Inflammatory macrophage (primary cell): ENCODE results near the gene SV2C.
"Not testable (repeated sequence)": the region's sequence is repeated elsewhere in the genome, so short reads cannot be mapped to it uniquely, and the experiment has no call there.

Experiments
- DNase-seq, 2 donors: peaks; one replicate each; pipeline ENCODE4 v3.0.0-alpha.2; 2020 to 2022

Gene SV2C

DNA sequence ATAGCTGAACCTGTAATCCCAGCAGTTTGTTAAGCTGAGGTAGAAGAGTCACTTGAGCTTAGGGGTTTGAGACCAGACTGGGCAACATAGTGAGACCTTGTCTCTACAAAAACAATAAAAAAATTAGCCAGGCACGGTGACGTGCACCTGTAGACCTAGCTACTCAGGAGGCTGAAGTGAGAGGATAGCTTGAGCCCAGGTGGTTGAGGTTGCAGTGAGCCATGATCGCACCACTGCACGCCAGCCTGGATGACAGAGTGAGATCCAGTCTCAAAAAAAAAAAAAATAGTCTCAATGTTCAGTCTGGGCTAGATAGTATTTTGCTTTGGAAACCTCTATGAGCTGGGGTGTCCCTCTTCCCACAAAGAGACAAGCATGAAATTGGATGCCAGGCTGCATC, 268.0 kb downstream of the SV2C start:
- no peak for DNase-seq

DNA sequence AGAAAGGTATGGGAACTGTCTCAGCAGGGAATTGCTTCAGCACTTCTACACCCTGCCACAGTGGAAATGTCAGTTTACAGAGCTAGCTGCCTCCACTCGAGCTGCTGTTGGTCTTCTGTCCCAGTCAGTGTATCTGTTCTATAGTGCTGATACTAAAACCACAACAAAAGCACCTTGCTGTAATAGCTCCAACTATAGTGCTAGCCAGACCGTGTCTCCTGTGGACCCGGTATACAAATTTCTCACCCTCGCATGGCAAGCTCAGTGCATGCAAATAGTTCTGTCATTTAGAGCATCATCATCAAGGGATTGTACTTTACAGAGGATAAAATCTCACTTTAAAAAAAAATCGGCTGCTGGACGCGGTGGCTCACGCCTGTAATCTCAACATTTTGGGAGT, 268.4 kb downstream of the SV2C start:
- DNase-seq, result no peak

DNA sequence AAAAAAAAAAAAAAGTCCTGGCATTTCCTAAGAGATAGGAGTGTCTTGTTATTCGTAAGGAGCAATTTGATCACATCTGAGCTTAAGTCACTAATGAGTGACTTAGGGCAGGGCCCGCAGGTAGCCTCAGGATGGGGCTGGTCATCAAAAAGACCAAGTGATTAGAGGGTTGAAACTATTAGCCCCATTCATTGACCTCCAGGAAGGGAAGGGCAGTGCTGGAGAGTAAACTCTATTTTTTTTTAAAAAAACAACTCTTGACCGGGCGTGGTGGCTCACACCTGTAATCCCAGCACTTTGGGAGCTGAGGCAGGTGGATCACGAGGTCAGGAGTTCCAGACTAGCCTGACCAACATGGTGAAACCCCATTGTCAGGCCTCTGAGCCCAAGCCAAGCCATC, 273.7 kb downstream of the SV2C start:
- DNase-seq, result no peak

DNA sequence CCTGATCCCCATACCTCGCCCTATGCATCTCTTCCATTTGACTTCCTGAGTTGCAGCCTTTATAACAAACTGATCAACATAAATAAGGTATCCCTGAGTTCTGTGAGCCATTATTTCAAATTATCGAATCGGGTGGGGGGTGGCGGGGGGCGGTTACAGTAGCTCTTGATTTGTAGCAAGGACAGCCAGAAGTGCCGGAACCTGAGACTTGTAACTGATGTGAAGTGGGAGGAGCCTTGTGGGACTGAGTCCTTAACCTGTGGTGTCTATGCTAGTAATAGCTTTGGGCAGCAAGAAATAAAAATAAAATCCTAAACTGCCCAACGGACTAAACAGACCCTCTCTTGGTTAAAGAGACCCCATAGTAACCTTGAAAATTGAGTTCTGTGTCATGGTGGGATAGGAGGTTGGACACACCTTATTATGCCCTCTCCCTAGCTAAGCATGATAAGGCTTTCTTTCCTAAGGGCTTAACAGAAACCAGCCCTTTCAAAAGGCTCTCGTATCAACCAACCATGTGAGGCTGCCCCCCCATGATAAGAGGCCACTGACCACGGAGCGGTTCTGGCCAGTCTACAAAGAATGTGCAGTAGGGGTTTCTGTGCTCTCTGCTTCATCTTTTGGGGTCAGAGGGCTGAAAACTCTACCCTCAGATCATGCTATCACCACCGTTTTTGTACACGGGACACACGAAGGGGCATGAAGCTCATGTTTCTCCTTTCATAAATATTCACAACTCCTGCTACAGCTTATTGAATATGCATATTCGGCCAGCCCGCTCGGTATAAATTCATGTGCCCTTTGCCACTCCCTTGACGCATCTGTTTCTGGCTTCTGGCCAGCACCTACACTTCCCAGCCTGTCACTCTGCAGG, 280.4 kb downstream of the SV2C start:
- DNase-seq, result peak; percentile 30 to 46

DNA sequence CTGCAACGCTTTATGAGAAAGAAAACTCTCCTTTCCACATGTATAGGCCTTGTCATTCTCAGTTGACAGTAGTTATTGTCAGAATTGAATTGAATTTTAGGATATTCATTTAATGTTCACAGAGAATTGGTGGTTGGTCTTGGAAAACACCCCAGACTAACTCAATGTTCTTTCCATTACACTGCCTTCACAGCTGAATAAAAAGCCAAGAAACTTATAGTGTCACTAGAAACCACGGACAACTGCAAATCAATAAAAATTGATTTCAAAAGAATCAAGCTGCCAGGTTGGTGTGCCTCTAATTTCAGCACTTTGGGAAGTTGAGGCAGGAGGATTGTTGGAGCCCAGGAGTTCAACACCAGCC, 281.0 kb downstream of the SV2C start:
- no peak for DNase-seq

DNA sequence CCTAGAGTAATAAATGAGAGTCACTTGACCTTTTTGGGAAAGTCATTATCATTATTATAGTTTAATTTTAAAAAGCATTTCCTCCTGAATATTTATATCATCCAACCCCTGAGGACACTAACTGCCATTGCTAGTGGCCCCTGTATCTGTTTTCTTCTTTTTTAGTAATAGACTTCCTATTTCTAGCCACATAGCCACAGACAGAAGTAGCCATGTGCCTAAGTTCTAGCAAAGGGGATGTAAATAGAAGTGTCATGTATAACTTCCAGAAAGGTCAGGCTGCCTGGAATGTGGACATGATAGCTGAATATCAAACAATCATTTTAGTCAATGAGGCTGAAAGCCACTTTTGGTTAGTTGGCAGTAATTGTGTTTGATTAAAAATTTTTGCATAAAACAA, 282.4 kb downstream of the SV2C start:
- DNase-seq, result peak; percentile 55 to 58

DNA sequence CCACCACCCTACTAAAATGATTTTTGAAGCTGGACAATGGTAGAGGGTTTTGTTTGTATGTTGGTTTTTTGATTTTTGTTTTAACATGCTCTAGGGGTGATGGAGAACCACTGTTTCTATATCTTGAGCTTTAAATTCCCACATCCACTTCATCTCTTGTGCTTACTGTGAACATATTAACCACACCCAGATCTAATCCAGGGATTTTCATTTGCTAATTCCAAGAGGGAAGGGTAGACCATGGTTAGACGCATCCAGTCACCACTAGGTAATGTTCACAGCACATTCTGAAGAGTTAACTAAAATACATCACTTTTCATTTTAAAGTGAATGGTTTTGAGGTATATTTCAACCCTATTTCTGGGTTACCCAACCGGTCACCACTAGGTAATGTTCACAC, 283.4 kb downstream of the SV2C start:
- no peak for DNase-seq

DNA sequence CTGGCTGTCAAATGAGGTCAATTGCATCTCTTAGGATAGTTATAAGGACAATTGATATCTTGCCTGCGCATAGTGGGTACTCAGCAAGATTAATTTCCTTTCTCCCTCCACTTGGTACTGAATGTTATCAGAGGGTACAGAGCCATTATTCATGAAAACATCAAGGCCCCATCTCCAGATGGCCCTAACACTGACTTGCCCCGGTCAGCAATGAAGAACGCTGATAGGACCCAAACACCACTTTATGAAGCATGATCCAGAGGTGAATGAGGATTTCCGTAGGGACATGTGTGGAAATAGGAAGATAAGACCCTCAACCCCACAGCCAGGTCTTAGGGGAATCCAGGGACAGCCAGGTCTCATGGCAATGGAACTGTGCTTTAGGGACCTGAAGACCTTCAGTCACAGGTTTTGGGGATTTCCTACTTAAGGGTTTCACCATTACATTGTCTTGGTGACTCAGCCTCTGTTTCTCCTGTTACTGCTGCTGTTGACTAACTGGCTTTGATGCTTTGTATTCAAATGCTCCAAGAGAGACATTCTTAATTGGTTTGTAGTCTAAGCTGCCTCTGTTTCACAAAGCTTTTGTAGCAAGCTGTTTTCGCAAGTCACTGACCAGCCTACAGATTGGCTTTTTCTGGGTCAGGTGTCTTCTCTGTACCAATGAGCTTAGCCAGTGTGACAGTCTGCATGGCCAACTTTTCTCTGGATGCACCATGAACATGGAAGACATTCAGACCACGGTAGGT, 284.6 kb downstream of the SV2C start:
- DNase-seq, result peak; percentile 62 to 68

DNA sequence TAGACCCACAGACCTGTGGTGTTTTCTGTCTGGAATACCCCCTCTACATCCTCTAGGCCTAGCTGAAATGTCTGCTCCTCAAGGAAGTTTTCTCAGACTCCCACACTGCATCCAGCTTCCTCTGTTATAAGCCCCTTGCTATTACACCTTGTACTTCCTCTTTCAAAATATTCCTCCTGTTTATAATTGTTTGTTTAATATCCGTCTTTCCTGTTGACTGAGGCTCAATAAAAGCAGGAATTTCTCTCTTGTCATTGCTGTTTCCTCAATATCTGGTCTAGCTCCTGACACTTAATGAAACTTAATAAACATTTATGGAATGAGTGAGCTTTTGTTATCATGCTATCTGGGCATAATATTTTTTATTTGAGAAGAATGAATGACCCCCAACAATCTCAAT, 285.8 kb downstream of the SV2C start:
- no peak for DNase-seq

DNA sequence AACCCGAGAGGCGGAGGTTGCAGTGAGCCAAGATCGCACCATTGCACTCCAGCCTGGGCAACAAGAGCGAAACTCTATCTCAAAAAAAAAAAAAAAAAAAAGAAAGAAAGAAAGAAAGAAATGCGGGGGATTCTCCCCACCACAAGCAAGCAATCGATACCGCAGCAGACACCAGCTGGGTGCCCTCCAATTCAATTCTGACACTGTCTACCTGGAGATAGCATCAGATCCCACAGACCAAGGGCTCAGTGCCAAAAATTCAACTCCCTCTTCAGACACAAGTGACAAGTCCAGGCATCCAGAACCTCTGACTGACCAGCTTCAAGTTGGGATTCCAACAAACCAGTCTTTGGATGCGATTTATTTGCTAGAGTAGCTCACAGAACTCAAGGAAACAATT, 286.5 kb downstream of the SV2C start:
- not testable (repeated sequence) for DNase-seq

DNA sequence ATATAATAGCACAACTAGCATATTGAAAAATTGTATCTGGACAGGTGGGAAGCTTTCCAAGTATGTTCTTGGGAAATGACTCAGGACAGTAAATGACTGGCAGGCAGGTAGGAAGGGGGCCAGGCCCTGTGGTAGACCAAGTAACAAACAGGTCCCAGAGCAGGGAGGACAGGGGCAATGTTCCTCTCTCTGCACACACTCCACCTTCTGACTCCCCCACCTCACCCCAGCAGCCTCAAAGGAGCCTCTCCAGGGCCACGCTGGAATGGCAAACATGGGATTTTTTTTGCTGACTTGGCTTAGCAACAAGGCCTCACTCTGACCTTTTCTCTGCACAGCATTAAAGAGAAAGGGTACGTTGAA, 288.8 kb downstream of the SV2C start:
- no peak for DNase-seq

DNA sequence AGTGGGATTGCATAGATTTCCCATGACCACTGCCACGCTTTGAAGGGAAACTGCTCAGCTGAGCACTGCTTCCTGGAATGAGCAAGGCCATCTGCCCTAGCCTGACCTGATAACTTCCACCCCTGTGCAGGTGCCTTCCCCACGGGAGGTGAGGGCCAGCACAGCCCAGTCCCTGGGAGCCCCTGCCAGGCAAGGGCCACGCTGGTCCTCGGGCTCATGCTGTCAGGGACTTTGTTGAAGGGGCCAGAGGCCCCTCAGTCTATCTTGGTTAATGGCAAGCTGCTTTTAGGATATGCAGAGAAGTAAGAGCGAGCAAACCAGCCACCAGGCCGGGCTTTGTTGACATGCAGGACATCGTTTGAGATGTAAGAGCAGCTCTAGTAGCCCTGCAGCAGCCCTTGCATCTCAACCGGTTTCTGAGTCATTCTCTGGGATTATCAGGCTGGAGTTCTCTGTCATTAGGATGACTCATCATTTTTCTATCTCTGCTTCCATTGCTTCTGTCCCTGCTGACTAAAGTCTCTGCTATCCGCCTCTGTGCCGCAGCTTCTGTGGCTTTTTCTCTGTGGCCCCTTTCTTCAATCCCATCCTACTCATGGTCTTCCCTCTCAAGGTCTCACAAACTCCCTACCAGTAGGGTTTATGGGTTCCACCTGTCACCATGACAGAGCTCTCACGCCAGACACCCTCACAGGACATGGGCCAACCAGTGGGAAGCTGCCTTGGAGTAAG, 289.3 kb downstream of the SV2C start:
- peak; percentile 34 to 53 for DNase-seq

DNA sequence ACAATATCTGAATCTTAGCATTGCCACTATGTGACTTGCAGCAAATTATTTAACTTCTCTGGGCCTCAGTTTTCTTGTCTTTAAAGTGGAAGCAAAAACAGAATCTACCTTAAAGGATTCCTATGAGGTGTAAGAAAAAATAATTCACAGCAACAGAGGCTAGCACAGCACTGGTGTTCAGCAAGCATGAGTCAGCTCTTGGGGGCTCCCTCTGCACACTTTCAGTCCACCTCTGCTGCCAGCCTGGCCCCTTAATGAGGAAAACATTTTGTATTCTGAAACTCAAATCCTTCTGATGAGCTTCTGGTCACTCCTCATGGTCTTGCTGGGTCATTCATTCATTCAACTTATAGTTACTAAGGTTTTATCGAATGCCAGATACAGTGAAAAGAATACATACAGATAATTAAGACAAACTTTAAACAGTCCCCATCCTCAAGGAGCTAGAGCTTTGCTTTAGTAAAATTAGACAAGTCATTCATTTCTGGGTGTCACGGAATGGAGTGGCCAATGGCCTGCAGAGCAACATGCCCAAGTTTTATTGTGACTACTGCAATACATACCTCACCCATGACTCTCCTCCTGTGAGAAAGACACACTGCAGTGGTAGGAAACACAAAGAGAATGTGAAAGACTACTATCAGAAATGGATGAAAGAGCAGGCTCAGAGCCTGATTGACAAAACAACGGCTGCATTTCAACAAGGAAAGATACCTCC, 293.1 kb downstream of the SV2C start:
- no peak for DNase-seq

DNA sequence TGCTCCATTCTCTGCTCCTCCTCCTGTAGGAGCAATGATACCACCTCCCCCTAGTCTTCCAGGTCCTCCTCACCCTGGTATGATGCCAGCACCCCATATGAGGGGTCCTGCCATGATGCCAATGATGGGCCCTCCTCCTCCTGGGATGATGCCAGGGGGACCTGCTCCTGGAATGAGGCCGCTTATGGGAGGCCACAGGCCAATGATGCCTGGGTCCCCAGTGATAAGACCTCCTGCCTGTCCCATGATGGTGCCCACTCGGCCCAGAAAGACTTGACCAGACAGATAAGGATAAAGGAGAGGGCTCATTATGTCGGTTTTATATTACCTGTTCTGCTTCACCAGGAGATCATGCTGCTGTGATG, 293.7 kb downstream of the SV2C start:
- no peak for DNase-seq

DNA sequence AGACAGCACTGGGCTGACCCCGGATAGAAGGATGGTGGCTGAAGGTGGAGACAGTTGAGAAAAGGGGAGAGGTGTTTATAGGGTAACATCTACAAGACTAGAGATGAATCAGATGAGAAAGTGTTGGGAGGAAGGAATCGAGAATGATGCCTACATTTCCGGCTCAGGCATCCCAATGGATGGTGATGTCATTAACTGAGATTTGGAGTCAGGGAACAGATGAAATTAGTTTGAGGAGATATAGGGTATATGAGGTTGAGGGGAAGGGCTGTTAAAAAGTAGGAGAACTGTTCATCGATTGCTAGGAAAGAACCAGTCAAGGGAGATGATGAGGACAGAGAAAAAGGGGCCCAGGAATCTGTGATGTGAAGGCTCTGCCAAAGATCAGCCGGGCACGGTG, 295.2 kb downstream of the SV2C start:
- no peak for DNase-seq

DNA sequence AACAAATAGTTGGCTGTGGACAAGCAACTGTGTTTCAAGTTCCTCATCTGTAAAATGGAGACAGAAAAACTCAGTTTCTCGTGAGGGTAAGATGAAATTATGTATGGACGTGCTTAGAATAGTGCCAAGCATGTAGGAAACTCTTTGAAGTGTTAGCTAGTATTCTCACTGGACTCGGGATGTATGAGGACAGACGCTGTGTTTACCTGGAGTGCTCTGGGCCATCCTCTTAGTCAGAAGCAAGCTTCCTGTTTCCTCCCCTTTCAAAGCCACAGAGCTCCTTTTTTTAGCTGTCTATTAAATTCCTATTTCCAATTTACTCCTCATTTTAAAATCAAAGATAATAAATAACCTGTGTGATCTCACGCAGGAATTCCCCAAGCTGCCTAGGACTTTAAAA, 296.1 kb downstream of the SV2C start:
- DNase-seq, result no peak

DNA sequence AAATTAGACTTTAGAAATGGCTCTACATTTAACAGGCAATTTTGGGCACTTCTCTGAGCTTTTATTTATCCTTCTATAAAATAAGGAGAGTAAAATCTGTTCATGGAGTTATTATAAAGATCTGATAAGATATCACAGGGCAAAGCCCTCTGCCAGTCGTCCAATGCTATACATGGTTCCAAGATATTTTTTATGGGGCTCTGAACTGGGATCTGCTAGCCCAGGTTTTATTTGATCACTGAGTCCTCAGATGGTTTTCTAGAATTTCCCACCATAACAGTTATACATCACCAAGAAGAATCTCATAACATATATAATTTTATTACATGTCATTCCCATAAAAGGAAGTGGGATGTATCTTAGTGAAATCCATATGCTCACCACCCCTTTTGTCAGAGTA, 296.7 kb downstream of the SV2C start:
- no peak for DNase-seq

DNA sequence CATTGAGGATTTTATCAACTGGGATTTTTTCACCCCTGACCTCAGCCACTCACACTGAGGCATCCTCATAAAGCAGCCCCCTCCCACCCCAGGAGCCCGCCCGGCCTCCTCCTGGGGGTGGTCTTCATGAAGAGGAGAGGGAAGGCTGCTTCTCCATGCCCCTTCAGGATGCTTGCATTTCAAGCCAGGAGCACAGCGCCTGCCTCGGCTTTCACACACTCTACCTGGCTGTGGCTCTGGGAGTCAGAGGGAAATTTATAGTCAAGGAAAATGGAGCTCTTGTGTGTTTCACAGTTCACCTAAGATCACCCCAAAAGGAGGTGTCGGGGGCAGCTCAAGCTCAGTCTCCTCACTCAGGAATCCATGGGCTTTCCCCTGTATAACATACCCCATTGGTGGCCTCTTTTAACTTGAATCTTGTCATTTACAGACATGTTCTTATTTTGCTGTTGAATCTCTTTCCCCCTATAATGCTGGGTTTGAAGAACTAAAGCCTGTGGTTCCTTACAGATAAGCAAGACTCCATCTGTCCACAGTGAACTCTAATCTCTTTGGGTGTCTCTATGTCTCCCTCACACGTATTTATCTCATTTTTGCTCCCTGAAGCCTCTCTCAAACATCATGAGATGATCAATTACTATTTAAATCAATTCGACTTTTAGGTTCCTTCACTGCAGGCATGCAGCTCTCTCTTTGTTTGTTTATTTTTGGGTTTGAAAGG, 297.3 kb downstream of the SV2C start:
- no peak for DNase-seq

DNA sequence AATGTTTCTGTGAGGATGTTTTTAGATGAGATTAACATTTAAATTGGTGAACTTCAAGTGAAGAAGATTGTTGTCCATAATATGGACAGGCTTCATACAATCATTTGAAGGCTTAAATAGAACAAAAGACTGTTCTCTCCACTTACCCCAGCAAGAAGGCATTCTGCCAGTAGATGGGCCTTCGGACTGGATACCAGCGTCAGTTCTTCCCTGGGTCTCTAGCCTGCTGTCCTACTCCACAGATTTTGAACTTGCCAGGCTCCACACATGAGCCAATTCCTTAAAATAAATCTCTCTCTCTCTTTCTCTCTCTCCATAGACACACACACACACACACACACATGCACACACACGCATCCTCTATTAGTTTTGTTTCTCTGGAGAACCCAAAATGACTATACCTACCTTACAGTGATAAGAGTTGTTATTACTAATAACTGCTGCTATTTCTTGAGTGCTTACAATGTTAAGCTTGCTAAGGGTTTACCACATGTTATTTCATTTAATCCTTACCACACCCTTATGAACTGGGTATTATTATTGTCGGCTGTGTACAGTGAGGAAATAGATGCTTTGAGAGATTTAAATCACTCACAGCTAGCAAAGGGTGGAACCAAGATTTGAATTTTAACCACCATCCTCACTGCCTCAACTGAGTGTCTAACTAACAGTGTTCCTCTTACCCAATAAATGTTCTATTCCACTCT, 300.1 kb downstream of the SV2C start:
- no peak for DNase-seq

DNA sequence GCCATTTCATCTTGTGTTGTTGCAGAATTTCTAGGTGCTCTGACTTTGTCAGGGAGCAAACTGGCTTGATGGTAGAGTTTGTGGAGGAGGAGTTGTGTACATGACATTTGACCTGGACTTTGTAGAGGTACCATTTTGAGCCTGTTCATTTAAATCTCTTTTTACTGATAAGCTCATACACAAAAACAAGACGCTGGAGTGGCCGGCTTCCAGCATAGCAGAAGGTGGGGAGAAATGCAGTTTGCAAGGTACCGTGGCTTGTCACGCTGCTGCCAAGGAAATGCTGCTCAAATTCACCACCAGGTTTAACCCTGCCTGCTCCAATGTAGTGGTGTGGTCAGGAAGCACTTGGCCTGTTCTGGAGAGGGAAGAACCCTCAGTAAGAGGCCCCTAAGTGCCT, 301.0 kb downstream of the SV2C start:
- no peak for DNase-seq

DNA sequence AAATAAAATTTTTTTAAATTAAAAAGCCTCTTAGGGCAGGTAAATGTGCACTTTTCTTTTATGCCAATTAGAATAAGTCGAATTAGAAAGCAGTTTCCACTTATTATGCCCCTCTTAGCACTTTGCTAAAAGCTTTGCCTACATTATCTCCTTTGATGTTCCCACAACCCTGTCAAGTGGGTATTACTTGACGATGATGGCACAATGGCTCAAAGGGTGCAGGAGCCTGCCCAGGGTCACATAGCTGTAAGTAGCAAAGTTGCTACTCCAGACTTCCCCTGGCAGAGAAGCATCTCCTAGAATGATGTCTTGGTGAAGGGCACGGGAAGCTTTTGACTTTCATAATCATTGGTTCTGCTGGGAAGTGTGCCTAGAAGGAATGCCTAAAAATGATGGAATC, 301.5 kb downstream of the SV2C start:
- DNase-seq, result no peak

DNA sequence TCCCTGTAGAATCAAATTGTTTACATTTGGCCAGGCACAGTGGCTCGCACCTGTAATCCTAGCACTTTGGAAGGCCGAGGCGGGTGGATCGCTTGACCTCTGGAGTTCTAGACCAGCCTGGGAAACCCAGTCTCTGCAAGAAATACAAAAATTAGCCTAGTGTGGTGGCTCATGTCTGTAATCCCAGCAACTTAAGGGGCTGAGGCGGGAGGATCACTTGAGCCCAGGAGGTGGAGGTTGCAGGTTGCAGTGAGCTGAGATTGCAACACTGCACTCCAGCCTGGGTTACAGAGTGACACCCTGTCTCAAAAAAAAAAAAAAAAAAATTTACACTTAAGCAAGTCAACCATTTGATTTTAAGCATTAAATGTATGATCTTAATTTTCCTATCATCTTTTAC, 302.4 kb downstream of the SV2C start:
- no peak for DNase-seq
